VCaP (cell line): ENCODE data around the gene IL19.

Experiments used
- H3K27ac ChIP-seq: fragments of 450-650 bp; 2 replicates; pipeline ENCODE4 v1.5.1; 2017
- CTCF ChIP-seq: fragments of 450-650 bp; conservative IDR thresholded peaks from 2 replicates; pipeline ENCODE4 v1.5.1; 2017; ENCODE audit warnings: mild to moderate bottlenecking, moderate library complexity

The IL19 gene

DNA sequence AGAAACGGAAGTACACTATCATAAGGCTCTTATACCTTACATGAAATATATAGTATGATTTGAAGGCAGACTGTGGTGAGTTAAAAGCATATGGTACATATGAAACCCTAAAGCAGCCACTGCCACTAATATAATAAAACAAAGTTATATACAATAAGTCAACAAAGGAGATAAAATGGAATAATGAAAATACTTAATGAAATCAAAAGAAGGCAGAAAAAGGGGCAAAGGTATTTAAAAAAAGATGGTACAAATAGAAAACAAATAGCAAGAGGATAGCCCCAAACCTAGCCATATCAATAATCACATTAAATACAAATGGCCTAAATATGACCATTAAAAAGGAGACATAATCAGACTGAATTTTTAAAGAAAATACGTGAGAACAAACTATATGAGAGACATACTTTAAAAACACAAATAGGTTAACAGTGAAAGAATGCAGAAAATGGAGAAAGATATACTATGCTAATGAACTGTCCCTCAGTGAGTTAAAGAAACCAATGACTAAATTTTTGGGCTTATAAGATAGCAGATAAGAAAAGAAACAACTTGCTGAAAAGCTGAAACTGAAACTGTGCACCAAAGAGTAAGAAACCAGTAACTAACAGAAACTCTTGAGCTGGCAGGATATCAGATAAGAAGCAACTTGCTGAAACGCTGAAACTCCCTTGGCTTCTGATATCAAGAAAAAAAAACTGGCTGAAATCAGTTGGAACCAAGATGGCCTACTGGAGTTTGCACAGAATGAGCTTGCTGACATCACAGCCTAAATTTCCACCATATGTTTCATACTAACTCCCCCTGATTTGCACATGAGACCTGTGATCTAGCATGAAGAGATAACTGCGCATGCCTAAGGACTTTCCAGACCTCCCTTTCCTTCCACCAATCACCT, 46.1 kb downstream of the IL19 start:
- H3K27ac ChIP-seq: no peak overlapping the region
- TF ChIP-seq CTCF: no peak

- no peak for TF ChIP-seq CTCF
- no peak overlapping the region for H3K27ac ChIP-seq
Measured at GRCh38 chr1:206821493-206821892, 50.9 kb downstream of the IL19 start.

DNA sequence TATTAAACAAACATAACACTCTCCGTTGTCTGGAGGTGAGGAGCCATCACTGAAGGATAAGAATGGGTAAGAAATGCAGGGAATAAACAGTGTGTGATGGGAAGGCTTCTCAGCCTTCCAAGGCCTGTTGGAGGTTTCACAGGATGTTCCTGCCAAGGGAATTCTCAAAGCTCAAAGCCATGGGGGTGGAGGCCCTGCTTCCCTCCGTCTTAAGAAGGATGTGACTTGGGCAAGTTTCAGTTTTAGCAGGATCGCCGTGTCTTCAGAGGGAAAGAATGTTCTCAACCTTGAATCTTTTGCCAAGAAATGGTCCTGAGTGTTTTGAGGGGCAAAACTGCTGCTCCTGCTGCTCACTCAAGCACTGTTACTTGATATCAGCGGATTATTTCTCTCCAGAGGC, 53.2 kb downstream of the IL19 start:
- no peak overlapping the region for H3K27ac ChIP-seq
- TF ChIP-seq CTCF: no peak

DNA sequence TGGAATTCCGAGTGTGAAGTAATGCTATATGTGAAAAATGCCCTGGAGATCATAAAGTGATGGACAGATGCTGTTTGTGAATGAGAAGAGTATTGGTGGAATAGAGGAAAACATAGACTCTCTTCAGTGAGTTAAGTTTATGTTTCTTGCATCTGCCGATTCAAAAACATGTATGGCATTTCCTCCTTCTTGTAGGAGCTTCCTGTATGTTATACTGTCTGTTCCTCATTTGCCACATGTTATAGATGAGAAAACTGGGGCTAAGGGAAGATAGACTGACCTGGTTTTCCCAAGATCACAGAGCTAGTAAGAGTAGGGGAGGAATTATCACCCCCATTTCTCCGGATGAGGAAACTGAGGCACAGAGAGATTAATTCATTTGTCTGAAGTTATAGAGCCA, 53.8 kb downstream of the IL19 start:
- H3K27ac ChIP-seq: no peak overlapping the region
- TF ChIP-seq CTCF: no peak

DNA sequence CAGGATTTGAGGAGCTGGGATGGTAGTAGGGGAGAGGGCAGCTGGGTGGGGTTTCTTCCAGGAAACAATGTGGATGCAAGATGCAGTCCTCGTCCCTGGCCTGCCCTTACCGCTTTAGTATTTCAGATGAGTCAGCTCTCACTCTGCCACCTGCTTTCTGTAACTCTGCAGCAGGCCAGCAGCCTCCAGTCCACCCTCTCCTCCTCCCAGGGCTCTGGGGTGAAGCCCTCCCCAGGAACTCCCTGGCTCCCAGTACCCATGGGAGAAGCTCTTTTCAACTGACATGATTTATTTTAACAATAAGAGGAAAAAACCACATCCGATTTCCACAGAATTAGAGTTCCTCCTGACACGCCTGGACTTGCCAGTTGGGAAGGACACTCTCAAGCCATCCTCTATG, 55.8 kb downstream of the IL19 start:
- no peak for TF ChIP-seq CTCF

DNA sequence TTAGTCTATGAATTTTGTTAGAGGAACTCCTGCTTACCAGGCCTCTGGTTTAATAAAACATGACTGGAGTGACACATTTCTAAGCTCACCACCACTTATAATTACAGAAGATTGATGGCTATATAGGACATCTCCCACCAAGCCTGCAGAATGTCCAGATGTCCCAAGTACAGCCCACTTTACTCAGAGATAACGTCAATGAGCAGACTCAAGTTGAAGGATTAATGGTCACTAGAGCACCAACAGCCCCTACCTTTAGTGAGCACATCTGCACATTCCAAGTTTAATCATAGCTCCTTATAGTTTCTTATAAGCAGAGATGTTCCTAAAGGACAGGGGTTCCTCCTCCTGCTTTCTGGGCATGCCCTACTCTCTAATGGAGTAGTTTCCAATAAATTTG, 57.5 kb downstream of the IL19 start:
- H3K27ac ChIP-seq: no peak overlapping the region
- no peak for TF ChIP-seq CTCF

More for the DNA sequence above, 55.8 kb downstream of the IL19 start:
- no peak overlapping the region for H3K27ac ChIP-seq

DNA sequence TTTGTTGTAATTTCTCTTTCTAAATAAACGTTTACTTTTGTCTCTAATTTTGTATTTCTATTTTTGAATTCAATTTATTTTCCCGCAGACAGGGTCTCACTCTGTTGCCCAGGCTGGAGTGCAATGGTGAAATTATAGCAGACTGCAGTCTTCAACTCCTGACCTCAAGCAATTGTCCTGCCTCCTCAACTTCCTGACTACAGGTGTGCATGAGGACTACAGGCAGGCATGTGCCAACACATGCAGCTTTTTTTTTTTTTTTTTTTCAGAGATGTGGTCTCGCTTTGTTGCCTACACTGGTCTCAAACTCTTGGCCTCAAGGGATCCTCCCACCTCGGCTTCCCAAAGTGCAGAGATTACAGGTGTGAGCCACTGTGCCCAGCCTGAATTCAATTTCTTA, 58.2 kb downstream of the IL19 start:
- no peak for TF ChIP-seq CTCF
- H3K27ac ChIP-seq: no peak overlapping the region
